ENCODE data around the gene PLA2G4E. TPM values are rescaled to one million over a fixed set of nuclear protein-coding genes. Genes with fewer than 3 reads are reported as not detected.
A peak's percentile ranks its signal among the peaks of the same experiment; 100 is the strongest.

PLA2G4E gene
- total RNA-seq, 1 experiment from 2014 or later: not detected

GRCh38 chr15:42021593-42021992 lies 751 bp upstream of the PLA2G4E start:
- H3K27ac ChIP-seq: no peak overlapping the region
- no peak overlapping the region for H3K4me3 ChIP-seq
- peaks cover 11% of the 10 kb centered on the region for H3K27me3 ChIP-seq (replicated peaks)
- H3K4me1 ChIP-seq (replicated peaks): no peaks in the 10 kb centered on the region
- no peaks in the 10 kb centered on the region for H3K36me3 ChIP-seq
- no peaks in the 10 kb centered on the region; the same call in 1 of the 2 replicates for H3K9me3 ChIP-seq (replicated peaks)
- DNase-seq (ENCODE audit: low read depth in 1 of 2, low spot score in 2 of 2): no peak

- Histone ChIP-seq H3K27me3 (replicated peaks) (peaks cover 4% of the 10 kb centered on the region; the same call in 1 of the 2 replicates), H3K9me3 (replicated peaks) (no peaks in the 10 kb centered on the region; the same call in 1 of the 2 replicates), H3K27ac (no peak overlapping the region), H3K36me3 (no peaks in the 10 kb centered on the region), H3K4me1 (replicated peaks) (no peaks in the 10 kb centered on the region), H3K4me3 (no peak overlapping the region)
- DNase-seq (ENCODE audit: low read depth in 1 of 2, low spot score in 2 of 2): no peak
These were observed 2.3 kb downstream of the PLA2G4E start for GRCh38 chr15:42018306-42019224.

DNA sequence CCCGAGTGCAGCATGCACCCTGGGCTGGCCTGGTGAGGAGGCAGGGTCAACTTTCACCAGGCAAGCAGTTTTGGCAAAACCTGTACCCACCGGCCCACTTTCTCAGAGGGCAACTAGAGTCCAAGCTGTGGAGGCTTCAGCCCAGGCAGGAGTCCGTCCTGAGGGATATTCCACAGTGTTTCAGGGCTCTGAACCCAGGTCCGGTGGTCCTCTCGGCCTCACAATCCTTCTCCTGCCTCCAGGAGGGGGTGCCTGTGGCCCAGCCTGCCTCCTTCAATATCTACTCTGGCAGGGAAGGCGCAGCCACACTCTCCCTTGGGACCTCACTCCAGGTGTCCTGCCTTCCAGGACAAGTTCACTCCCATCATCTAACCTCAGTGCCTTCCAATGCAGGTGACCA lies 3.9 kb downstream of the PLA2G4E start:
- Histone ChIP-seq H3K27ac (no peak overlapping the region), H3K27me3 (replicated peaks) (peaks cover 4% of the 10 kb centered on the region; the same call in 1 of the 2 replicates), H3K36me3 (no peaks in the 10 kb centered on the region), H3K4me3 (no peak overlapping the region), H3K9me3 (replicated peaks) (no peaks in the 10 kb centered on the region), H3K4me1 (replicated peaks) (no peaks in the 10 kb centered on the region)
- DNase-seq (ENCODE audit: low read depth in 1 of 2, low spot score in 2 of 2): no peak

DNA sequence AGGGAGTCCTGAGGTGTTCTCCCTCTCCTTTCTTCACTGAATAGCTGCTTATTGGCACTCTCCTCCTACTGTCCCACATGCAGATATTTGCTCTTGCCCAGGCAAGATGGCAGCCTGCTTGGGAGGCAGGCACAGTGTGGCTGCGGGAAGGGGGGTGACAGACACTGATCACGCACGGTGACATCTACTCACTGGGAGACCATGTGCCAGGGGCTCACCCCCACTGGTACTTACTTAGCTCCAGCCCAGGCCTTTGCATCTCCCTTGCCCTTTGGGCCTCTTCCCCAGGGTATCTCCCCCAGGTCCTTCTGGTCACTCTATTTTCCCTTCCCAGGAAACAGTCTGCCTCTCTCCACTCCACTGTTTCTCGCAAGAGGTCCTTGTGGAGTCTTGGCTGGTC lies 6.4 kb downstream of the PLA2G4E start:
- Histone ChIP-seq H3K9me3 (replicated peaks) (no peaks in the 10 kb centered on the region), H3K36me3 (no peaks in the 10 kb centered on the region), H3K4me3 (no peak overlapping the region), H3K27ac (no peak overlapping the region), H3K4me1 (replicated peaks) (peaks cover 9% of the 10 kb centered on the region), H3K27me3 (replicated peaks) (peaks cover 4% of the 10 kb centered on the region; the same call in 1 of the 2 replicates)
- DNase-seq (ENCODE audit: low read depth in 1 of 2, low spot score in 2 of 2): no peak

GRCh38 chr15:42012928-42013482 lies 7.8 kb downstream of the PLA2G4E start:
- H3K36me3 ChIP-seq: no peaks in the 10 kb centered on the region
- no peak overlapping the region for H3K27ac ChIP-seq
- peaks cover 9% of the 10 kb centered on the region for H3K4me1 ChIP-seq (replicated peaks)
- peaks cover 4% of the 10 kb centered on the region; the same call in 1 of the 2 replicates for H3K27me3 ChIP-seq (replicated peaks)
- DNase-seq (ENCODE audit: low read depth in 1 of 2, low spot score in 2 of 2): no peak
- no peaks in the 10 kb centered on the region for H3K9me3 ChIP-seq (replicated peaks)
- no peak overlapping the region for H3K4me3 ChIP-seq

DNA sequence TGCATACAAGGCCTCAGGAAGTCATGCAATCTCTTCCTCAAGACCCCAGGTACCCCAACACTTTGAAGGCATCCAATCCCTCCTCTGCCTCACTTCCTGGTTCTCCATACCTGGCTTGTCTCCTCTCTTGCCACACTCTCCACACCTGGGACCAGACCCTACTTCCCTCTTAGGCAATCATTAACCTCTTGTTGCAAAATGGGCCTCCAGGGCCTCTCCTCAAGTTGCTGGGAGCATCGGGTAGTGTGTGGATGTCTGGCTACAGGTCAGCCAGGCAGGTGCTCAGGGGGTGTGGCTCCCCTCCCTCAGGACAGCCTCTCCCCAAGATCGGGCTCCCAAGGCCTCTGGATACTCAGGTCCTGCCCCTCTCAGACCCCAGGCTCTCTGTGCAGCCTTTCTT lies 8.6 kb downstream of the PLA2G4E start:
- Histone ChIP-seq H3K4me3 (no peak overlapping the region), H3K36me3 (no peaks in the 10 kb centered on the region), H3K27me3 (replicated peaks) (no peaks in the 10 kb centered on the region), H3K9me3 (replicated peaks) (no peaks in the 10 kb centered on the region), H3K4me1 (replicated peaks) (peaks cover 9% of the 10 kb centered on the region), H3K27ac (no peak overlapping the region)
- no peak for DNase-seq (ENCODE audit: low read depth in 1 of 2, low spot score in 2 of 2)

- Histone ChIP-seq H3K9me3 (replicated peaks) (no peaks in the 10 kb centered on the region), H3K27me3 (replicated peaks) (no peaks in the 10 kb centered on the region), H3K36me3 (no peaks in the 10 kb centered on the region), H3K27ac (no peak overlapping the region), H3K4me1 (replicated peaks) (peaks cover 9% of the 10 kb centered on the region), H3K4me3 (no peak overlapping the region)
- no peak for DNase-seq (ENCODE audit: low read depth in 1 of 2, low spot score in 2 of 2)
These were observed 9.8 kb downstream of the PLA2G4E start for GRCh38 chr15:42011074-42011473.

GRCh38 chr15:42010434-42010833 lies 10.4 kb downstream of the PLA2G4E start:
- peaks cover 9% of the 10 kb centered on the region for H3K4me1 ChIP-seq (replicated peaks)
- no peaks in the 10 kb centered on the region for H3K27me3 ChIP-seq (replicated peaks)
- no peaks in the 10 kb centered on the region for H3K36me3 ChIP-seq
- DNase-seq (ENCODE audit: low read depth in 1 of 2, low spot score in 2 of 2): peak in 1 of 2 experiments; percentile 9
- H3K4me3 ChIP-seq: no peak overlapping the region
- no peak overlapping the region for H3K27ac ChIP-seq
- no peaks in the 10 kb centered on the region for H3K9me3 ChIP-seq (replicated peaks)

GRCh38 chr15:42009474-42009873 lies 11.4 kb downstream of the PLA2G4E start:
- DNase-seq (ENCODE audit: low read depth in 1 of 2, low spot score in 2 of 2): no peak
- Histone ChIP-seq H3K9me3 (replicated peaks) (no peaks in the 10 kb centered on the region), H3K27me3 (replicated peaks) (no peaks in the 10 kb centered on the region), H3K4me1 (replicated peaks) (peaks cover 9% of the 10 kb centered on the region), H3K27ac (no peak overlapping the region), H3K36me3 (no peaks in the 10 kb centered on the region), H3K4me3 (no peak overlapping the region)

DNA sequence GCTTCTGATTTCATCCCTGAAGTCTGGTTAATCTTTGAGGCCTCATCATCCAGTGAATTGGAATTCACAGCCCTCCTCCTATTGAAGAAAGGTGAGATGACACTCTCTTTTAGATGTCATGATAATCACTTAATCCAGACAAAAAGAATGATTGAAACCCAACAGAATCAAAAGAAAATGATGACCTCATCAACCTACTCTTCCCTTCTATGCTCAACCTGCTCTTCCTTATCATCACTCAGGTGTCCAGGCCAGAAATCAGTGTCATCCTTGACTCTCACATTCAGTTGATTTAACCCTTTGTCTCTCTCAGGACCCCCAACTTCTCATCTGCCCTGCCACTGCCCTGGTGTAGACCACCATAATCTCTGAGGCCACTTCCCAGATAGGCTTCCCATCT lies 11.8 kb downstream of the PLA2G4E start:
- Histone ChIP-seq H3K27me3 (replicated peaks) (no peaks in the 10 kb centered on the region), H3K27ac (no peak overlapping the region), H3K36me3 (no peaks in the 10 kb centered on the region), H3K4me3 (no peak overlapping the region), H3K4me1 (replicated peaks) (peaks cover 9% of the 10 kb centered on the region), H3K9me3 (replicated peaks) (no peaks in the 10 kb centered on the region)
- DNase-seq (ENCODE audit: low read depth in 1 of 2, low spot score in 2 of 2): no peak

- H3K4me3 ChIP-seq: no peak overlapping the region
- H3K27me3 ChIP-seq (replicated peaks): peaks cover 3% of the 10 kb centered on the region
- H3K36me3 ChIP-seq: no peaks in the 10 kb centered on the region
- DNase-seq (ENCODE audit: low read depth in 1 of 2, low spot score in 2 of 2): no peak
- H3K9me3 ChIP-seq (replicated peaks): no peaks in the 10 kb centered on the region
- H3K27ac ChIP-seq: no peak overlapping the region
- peaks cover 9% of the 10 kb centered on the region for H3K4me1 ChIP-seq (replicated peaks)
These were observed 13.5 kb downstream of the PLA2G4E start for GRCh38 chr15:42007386-42007785.

DNA sequence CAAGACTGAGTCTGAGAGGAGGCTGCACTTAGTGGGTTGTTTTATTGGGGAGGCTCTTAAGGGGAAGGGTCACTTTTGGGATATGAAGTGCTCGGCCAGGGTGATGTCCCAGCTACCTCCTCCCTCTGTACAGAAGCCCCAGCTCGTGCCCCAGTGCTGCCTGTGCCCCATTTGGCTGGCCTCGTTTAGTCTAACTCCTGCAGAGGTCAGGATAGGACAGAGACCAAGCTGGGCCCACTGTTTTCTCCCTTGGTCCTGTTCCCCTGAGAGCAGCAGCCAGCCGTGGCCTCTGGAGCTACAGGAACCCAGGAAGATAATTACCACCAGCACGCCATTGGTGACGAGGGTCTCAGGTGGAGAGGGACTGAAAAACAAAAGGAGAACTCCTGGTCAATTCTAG lies 18.5 kb downstream of the PLA2G4E start:
- Histone ChIP-seq H3K9me3 (replicated peaks) (no peaks in the 10 kb centered on the region), H3K36me3 (no peaks in the 10 kb centered on the region), H3K27me3 (replicated peaks) (peaks cover 11% of the 10 kb centered on the region), H3K27ac (no peak overlapping the region), H3K4me3 (no peak overlapping the region), H3K4me1 (replicated peaks) (no peaks in the 10 kb centered on the region)
- DNase-seq (ENCODE audit: low read depth in 1 of 2, low spot score in 2 of 2): no peak

GRCh38 chr15:42001236-42001635 lies 19.6 kb downstream of the PLA2G4E start:
- H3K4me3 ChIP-seq: no peak overlapping the region
- H3K4me1 ChIP-seq (replicated peaks): no peaks in the 10 kb centered on the region
- DNase-seq (ENCODE audit: low read depth in 1 of 2, low spot score in 2 of 2): no peak
- H3K36me3 ChIP-seq: no peaks in the 10 kb centered on the region
- H3K27ac ChIP-seq: no peak overlapping the region
- H3K9me3 ChIP-seq (replicated peaks): no peaks in the 10 kb centered on the region
- peaks cover 11% of the 10 kb centered on the region for H3K27me3 ChIP-seq (replicated peaks)
